Neural progenitor cell (in vitro differentiated cells): Measurements from ENCODE around the gene GPR39.

Experiments used
- EZH2phosphoT487 ChIP-seq: fragments of 200-600 bp; sonication (generic); IDR thresholded peaks from 2 replicates; pipeline ENCODE4 v1.6.1; 2017; ENCODE audit warnings: antibody characterized with exemption
- TF ChIP-seq, protein P1 (sequence below): fragments of 200-600 bp; sonication (generic); IDR thresholded peaks from 2 replicates; pipeline ENCODE4 v1.5.1; 2017; ENCODE audit warnings: antibody characterized with exemption, mild to moderate bottlenecking

DNA sequence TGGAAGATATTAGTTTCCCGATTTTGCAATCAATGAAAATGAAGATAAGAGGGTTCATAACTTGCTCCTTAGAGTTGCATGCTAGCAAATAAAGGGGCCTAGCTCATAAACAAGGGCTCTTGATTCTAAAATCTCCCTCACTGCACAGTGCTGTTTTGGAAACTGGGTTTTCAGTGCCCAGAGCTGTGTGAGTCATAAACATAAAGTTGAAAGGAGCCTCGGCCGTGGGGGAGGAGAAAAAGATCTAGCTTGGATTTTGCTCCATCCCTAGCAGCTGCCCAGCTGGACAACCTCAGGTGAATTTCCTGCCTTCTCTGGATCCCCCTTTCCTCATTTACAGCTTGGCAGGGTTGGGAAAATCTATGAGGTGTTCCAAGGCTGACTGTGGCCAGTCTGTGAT is 210.9 kb downstream of the GPR39 start:
- TF ChIP-seq, protein P1, sequence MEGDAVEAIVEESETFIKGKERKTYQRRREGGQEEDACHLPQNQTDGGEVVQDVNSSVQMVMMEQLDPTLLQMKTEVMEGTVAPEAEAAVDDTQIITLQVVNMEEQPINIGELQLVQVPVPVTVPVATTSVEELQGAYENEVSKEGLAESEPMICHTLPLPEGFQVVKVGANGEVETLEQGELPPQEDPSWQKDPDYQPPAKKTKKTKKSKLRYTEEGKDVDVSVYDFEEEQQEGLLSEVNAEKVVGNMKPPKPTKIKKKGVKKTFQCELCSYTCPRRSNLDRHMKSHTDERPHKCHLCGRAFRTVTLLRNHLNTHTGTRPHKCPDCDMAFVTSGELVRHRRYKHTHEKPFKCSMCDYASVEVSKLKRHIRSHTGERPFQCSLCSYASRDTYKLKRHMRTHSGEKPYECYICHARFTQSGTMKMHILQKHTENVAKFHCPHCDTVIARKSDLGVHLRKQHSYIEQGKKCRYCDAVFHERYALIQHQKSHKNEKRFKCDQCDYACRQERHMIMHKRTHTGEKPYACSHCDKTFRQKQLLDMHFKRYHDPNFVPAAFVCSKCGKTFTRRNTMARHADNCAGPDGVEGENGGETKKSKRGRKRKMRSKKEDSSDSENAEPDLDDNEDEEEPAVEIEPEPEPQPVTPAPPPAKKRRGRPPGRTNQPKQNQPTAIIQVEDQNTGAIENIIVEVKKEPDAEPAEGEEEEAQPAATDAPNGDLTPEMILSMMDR = no peak
- no peak for TF ChIP-seq EZH2phosphoT487
